Measurements from ENCODE around the gene TCERG1L.

TCERG1L gene

DNA sequence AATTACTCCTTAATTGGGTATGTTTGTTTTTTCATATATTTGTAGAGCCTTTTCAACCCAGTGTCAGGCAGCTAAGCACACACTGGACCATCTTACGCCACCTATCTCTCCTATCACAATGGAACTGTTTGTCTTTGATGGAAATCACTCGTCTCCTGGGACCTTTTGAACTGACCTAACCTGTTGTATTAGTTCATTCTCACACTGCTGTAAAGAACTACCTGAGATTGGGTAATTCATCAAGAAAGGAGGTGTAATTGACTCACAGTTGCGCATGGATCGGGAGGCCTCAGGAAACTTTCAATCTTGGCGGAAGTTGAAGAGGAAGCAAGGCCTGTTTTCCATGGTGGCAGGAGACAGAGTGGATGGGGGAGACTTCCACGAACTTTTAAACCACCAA lies 182.0 kb downstream of the TCERG1L start:
- H3K4me3 Mint-ChIP-seq = no peak overlapping the region
- no peaks in the 10 kb centered on the region for H3K27me3 Mint-ChIP-seq (ENCODE audit: low read depth)
- H3K27ac Mint-ChIP-seq = no peak overlapping the region
- no peaks in the 10 kb centered on the region for H3K36me3 Mint-ChIP-seq (ENCODE audit: low read depth)
- no peaks in the 10 kb centered on the region for H3K9me3 Mint-ChIP-seq
- no peaks in the 10 kb centered on the region for H3K4me1 Mint-ChIP-seq (ENCODE audit: low read depth)
- DNase-seq (ENCODE audit: low spot score) = no peak

DNA sequence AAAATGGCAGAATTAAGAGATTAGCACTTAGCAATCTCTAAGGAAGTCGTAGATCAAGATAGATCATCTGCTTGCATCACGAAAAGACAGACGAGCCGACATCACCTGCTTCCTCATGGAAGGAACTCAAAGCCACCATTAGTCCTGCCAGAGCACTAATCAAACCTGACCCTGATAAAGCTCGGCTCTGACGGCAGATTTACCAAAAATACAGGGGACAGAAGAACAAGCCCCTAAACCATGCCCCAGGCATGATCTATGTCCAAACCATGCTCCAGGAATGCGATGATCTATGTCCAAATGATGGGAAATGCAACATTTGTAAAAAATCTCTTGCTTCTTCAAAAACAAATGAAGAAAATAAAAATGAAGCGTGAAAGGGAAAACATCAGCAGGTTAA lies 182.8 kb downstream of the TCERG1L start:
- no peaks in the 10 kb centered on the region for H3K36me3 Mint-ChIP-seq (ENCODE audit: low read depth)
- H3K9me3 Mint-ChIP-seq = no peaks in the 10 kb centered on the region
- no peak overlapping the region for H3K4me3 Mint-ChIP-seq
- H3K27me3 Mint-ChIP-seq (ENCODE audit: low read depth) = no peaks in the 10 kb centered on the region
- no peak overlapping the region for H3K27ac Mint-ChIP-seq
- no peaks in the 10 kb centered on the region for H3K4me1 Mint-ChIP-seq (ENCODE audit: low read depth)
- no peak for DNase-seq (ENCODE audit: low spot score)

DNA sequence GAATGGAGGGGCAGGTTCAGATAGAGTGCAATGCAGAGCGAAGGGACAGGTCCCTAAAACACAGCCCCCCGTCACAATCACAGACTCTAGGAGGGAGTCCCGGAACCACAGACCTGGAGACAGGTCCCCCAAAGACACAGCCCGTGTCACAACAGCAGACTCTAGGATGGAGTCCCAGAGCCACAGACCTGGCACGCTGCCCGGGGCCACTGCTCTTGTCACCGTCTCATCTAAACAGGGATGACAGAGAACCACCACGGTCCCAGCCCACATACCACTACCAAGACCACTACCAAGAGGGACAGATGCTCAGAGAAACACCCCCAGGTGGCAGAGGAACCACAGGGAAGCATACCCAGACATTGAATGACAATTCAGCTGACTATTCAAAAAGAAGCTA lies 183.9 kb downstream of the TCERG1L start:
- Mint-ChIP-seq H3K27me3 (ENCODE audit: low read depth) (no peaks in the 10 kb centered on the region), H3K27ac (no peak overlapping the region), H3K4me1 (ENCODE audit: low read depth) (no peaks in the 10 kb centered on the region), H3K9me3 (peaks cover under 1% of the 10 kb centered on the region), H3K4me3 (no peak overlapping the region), H3K36me3 (ENCODE audit: low read depth) (no peaks in the 10 kb centered on the region)
- DNase-seq (ENCODE audit: low spot score) = no peak

DNA sequence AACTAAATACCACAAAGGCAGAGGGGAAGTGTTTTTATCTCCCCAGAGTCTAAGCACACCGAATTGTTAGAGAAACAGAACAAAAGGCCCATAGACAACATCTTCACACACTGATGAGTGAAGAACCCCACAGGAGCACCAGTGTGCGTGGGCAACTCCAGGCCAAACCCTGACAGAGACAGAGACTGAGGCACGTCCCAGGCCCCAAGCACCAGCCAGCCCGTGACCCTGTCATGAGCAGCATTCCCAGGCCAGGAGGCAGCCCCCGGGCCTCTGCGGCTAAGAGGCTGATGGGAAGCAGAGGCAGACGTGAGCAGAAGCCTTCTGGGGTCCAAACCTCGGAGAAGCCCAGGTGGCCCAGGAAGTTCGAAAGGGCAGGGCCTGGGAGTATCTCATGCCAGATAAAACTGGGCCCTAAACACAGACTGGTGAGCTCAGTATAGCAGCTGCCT lies 184.4 kb downstream of the TCERG1L start:
- no peak overlapping the region for H3K4me3 Mint-ChIP-seq
- no peaks in the 10 kb centered on the region for H3K4me1 Mint-ChIP-seq (ENCODE audit: low read depth)
- H3K27ac Mint-ChIP-seq = no peak overlapping the region
- no peaks in the 10 kb centered on the region for H3K36me3 Mint-ChIP-seq (ENCODE audit: low read depth)
- peaks cover 4% of the 10 kb centered on the region for H3K9me3 Mint-ChIP-seq
- no peak for DNase-seq (ENCODE audit: low spot score)
- H3K27me3 Mint-ChIP-seq (ENCODE audit: low read depth) = no peaks in the 10 kb centered on the region

- Mint-ChIP-seq H3K36me3 (ENCODE audit: low read depth) (no peaks in the 10 kb centered on the region), H3K4me1 (ENCODE audit: low read depth) (no peaks in the 10 kb centered on the region), H3K27me3 (ENCODE audit: low read depth) (no peaks in the 10 kb centered on the region), H3K9me3 (peaks cover 4% of the 10 kb centered on the region), H3K4me3 (no peak overlapping the region), H3K27ac (no peak overlapping the region)
- DNase-seq (ENCODE audit: low spot score) = no peak
These were observed 185.0 kb downstream of the TCERG1L start for GRCh38 chr10:131126321-131127137.

DNA sequence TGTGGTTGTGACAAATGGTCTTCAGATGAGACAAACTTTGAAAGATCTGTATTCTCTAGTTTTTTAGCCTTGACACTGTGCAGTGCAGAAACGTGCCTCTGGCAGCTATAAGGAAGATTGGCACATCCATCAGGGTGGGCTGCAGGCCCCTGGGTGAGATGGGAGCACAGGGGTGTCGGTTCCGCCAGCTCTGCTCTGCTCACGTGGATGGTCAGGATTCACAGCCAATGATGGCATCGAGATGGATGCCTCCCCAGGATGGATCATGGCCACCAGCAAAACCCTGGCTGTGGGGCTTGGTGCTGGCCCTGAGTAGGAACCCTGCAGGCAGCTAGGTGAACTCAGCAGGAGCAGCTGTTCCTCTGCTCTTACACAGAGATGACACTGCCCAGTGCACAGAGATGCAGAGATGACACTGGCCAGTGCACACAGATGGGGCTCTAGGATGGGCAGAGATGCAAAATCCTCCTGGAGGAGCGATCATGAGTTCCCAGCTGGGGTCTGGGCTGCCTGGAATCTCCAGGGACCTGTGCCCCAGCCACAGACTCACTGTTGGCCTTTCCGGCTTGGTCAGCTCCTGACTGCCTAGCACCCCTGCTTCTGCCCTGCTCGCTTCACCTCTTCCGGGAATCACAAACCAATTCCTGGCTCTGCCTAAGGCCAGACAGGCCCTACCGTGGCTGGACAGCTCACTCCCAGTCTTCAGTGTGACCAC lies 185.9 kb downstream of the TCERG1L start:
- Mint-ChIP-seq H3K4me1 (ENCODE audit: low read depth) (no peaks in the 10 kb centered on the region), H3K36me3 (ENCODE audit: low read depth) (no peaks in the 10 kb centered on the region), H3K4me3 (no peak overlapping the region), H3K9me3 (peaks cover 4% of the 10 kb centered on the region), H3K27ac (no peak overlapping the region), H3K27me3 (ENCODE audit: low read depth) (no peaks in the 10 kb centered on the region)
- no peak for DNase-seq (ENCODE audit: low spot score)

- Mint-ChIP-seq H3K4me1 (ENCODE audit: low read depth) (no peaks in the 10 kb centered on the region), H3K4me3 (no peak overlapping the region), H3K36me3 (ENCODE audit: low read depth) (no peaks in the 10 kb centered on the region), H3K9me3 (peaks cover 4% of the 10 kb centered on the region), H3K27ac (no peak overlapping the region), H3K27me3 (ENCODE audit: low read depth) (no peaks in the 10 kb centered on the region)
- no peak for DNase-seq (ENCODE audit: low spot score)
These were observed 186.6 kb downstream of the TCERG1L start for GRCh38 chr10:131124945-131125344.

DNA sequence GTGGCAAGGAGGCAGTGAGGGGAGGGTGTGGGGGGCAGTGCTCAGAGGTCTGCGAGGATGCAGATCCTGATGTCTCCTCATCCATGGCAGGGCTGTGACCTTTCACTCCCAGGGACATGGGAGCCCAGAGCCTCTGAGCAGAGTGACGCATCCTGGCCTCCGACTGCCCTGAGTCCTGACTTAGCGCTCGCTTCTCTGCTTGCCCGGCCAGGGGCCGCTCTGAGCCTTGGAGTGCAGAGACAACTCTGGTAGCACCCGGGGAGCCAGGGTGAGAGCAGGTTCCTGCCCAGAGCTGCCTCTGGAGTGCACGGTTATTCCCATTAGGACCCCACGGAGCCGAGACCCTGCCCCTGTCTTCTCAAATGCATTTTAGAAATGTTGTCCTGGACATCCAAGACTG lies 188.0 kb downstream of the TCERG1L start:
- Mint-ChIP-seq H3K27ac (no peak overlapping the region), H3K27me3 (ENCODE audit: low read depth) (no peaks in the 10 kb centered on the region), H3K36me3 (ENCODE audit: low read depth) (no peaks in the 10 kb centered on the region), H3K4me3 (no peak overlapping the region), H3K4me1 (ENCODE audit: low read depth) (no peaks in the 10 kb centered on the region), H3K9me3 (peaks cover 4% of the 10 kb centered on the region)
- DNase-seq (ENCODE audit: low spot score) = no peak

- H3K27ac Mint-ChIP-seq = no peak overlapping the region
- no peak overlapping the region for H3K4me3 Mint-ChIP-seq
- H3K4me1 Mint-ChIP-seq (ENCODE audit: low read depth) = no peaks in the 10 kb centered on the region
- peaks cover 4% of the 10 kb centered on the region for H3K9me3 Mint-ChIP-seq
- no peak for DNase-seq (ENCODE audit: low spot score)
- H3K36me3 Mint-ChIP-seq (ENCODE audit: low read depth) = no peaks in the 10 kb centered on the region
- no peaks in the 10 kb centered on the region for H3K27me3 Mint-ChIP-seq (ENCODE audit: low read depth)
These were observed 189.9 kb downstream of the TCERG1L start for GRCh38 chr10:131121511-131122035.

DNA sequence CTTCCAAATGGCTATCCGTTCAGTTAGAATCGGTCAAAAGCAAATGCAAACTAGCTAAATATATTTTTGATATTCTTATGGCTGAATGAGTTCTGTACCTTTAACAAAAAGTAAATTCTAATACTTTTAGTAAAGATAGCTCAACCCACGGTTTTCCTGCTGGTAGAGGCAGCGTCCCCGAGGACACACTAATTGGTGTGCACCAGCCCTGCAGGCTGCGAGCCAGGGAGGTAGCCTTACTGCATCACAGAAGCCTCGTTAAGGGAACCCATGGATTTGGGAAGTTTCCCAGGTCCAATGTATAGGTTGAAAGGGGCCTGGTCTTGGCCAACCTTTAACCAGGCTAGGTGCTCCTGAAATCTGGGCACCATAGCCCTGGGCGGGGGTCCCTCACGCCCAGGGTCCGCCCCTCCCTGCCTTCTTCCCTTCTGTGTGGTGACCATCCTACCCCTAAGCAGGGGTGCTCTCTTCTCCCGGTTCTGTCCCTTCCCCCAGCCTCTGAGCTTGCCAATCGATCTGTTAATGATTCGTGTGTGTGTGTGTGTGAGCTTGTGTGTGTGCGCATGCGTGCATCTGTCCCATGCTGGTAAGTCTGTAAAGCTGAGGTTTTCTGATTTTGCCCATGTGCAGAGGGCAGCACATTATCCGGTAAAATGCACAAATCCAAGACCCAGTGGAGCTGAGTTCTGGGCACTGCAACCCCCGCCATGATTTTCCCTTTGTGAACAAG lies 191.7 kb downstream of the TCERG1L start:
- no peak for DNase-seq (ENCODE audit: low spot score)
- no peaks in the 10 kb centered on the region for H3K4me1 Mint-ChIP-seq (ENCODE audit: low read depth)
- H3K9me3 Mint-ChIP-seq = peaks cover 4% of the 10 kb centered on the region
- no peak overlapping the region for H3K4me3 Mint-ChIP-seq
- H3K27ac Mint-ChIP-seq = no peak overlapping the region
- H3K27me3 Mint-ChIP-seq (ENCODE audit: low read depth) = no peaks in the 10 kb centered on the region
- H3K36me3 Mint-ChIP-seq (ENCODE audit: low read depth) = no peaks in the 10 kb centered on the region

DNA sequence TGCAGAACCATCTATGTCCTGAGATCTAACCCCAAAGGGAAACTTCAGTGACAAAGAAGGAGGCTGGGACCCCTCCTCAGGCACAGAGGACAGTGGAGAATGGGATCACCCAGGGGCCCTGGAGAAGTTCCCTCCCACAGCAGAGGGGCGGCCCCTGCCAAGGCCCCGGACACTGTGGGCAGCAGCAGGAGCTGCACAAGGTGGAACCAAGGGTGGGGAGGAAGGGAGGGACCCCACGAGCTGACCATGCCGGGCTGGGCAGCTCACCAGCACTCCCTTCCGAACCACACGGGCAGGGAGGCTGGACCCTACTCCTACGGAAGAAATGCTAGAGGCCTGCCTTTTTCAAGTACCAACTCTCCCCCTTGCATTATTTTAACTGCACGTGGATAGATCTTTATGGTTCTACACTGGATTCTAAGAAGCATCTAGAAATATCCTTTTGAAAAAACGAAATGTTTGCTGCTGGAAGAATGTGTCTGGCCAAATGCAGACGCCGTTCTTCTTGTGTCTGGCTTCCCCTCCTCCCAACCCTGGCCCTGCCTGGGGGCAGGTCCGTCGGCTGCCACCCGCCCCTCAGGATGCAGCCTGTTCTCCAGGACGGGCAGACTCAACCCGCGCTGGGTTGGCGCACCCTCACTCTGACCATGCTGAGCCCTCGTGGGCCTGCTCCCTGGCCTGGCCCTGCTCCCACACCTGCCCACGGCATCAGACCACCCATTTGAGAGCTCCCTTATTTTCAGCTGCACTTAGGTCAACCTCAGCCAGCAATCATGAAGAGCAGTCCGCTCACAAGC lies 193.9 kb downstream of the TCERG1L start:
- Mint-ChIP-seq H3K4me3 (no peak overlapping the region), H3K9me3 (peaks cover 3% of the 10 kb centered on the region), H3K27me3 (ENCODE audit: low read depth) (no peaks in the 10 kb centered on the region)

GRCh38 chr10:131116991-131117375 lies 194.5 kb downstream of the TCERG1L start:
- Mint-ChIP-seq H3K4me1 (ENCODE audit: low read depth) (no peaks in the 10 kb centered on the region), H3K4me3 (no peak overlapping the region), H3K36me3 (ENCODE audit: low read depth) (no peaks in the 10 kb centered on the region), H3K9me3 (no peaks in the 10 kb centered on the region), H3K27me3 (ENCODE audit: low read depth) (no peaks in the 10 kb centered on the region), H3K27ac (no peak overlapping the region)
- no peak for DNase-seq (ENCODE audit: low spot score)

More for the DNA sequence above, 193.9 kb downstream of the TCERG1L start:
- no peaks in the 10 kb centered on the region for H3K4me1 Mint-ChIP-seq (ENCODE audit: low read depth)
- DNase-seq (ENCODE audit: low spot score) = no peak
- no peaks in the 10 kb centered on the region for H3K36me3 Mint-ChIP-seq (ENCODE audit: low read depth)
- no peak overlapping the region for H3K27ac Mint-ChIP-seq

DNA sequence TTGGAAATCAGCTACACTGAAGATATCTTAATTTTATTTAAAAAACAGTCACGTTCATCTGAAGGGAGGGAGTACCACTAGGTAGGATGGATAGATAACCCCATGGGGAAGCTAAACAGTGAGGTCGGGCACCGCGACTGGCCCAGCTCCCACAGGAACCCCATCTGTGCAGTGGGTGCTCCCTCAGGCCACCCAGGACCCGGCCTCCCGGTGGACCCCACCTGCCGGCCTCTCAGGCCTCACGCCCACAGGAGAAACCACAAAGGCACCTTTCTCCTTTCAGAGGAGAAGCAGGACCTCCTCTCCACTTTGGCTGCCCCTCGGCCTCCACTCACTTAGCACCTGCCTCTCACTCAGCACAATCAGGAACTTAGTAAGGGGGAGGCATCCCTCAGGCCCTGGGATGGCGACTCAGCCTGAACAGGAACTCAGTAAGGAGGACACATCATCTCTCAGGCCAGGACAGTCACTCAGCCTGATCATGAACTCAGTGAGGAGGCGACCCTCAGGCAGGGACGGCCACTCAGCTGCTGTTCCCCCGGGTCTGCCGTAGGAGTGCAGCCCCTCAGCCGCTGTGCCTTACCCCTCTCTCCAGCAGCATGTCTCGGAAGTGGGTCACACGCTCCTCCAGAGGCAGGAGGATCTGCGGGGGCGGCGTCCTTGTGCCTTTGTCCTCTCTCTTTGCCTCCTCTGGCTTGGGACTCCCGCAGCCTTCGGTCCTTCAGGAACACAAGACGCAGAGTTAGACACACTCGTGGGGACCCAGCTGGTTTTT lies 195.1 kb downstream of the TCERG1L start:
- Mint-ChIP-seq H3K36me3 (ENCODE audit: low read depth) (no peaks in the 10 kb centered on the region), H3K4me1 (ENCODE audit: low read depth) (no peaks in the 10 kb centered on the region), H3K27ac (no peak overlapping the region), H3K27me3 (ENCODE audit: low read depth) (no peaks in the 10 kb centered on the region), H3K9me3 (no peaks in the 10 kb centered on the region), H3K4me3 (no peak overlapping the region)
- no peak for DNase-seq (ENCODE audit: low spot score)
